ENCODE measurements around the gene SIRPG. TPM values are rescaled to one million over a fixed set of nuclear protein-coding genes. Genes with fewer than 3 reads are reported as not detected.

SIRPG gene
- total RNA-seq, 1 donor from 2014 or later, result not detected

- intact Hi-C loops (cut with micrococcal nuclease), result no loop called here
- Histone ChIP-seq H3K27me3 (ENCODE audit: low read depth) (peaks cover 5% of the 10 kb centered on the region), H3K4me3 (no peak overlapping the region), H3K27ac (replicated peaks) (no peak overlapping the region), H3K4me1 (no peaks in the 10 kb centered on the region), H3K36me3 (no peaks in the 10 kb centered on the region), H3K9me3 (replicated peaks) (peaks cover 17% of the 10 kb centered on the region)
- DNase-seq, result no peak
- no peak for TF ChIP-seq CTCF (IDR thresholded peaks at IDR 0.05; ENCODE audit: borderline replicate concordance)
These were observed 22.1 kb downstream of the SIRPG start for GRCh38 chr20:1635291-1635979.

- no peaks in the 10 kb centered on the region for H3K4me1 ChIP-seq
- intact Hi-C loops (cut with micrococcal nuclease), result no loop called here
- no peak overlapping the region for H3K27ac ChIP-seq (replicated peaks)
- peaks cover 24% of the 10 kb centered on the region for H3K27me3 ChIP-seq (ENCODE audit: low read depth)
- H3K36me3 ChIP-seq, result no peaks in the 10 kb centered on the region
- TF ChIP-seq CTCF (IDR thresholded peaks at IDR 0.05; ENCODE audit: borderline replicate concordance), result no peak
- DNase-seq, result no peak
- H3K4me3 ChIP-seq, result no peak overlapping the region
- H3K9me3 ChIP-seq (replicated peaks), result no peaks in the 10 kb centered on the region
These were observed 24.0 kb downstream of the SIRPG start for GRCh38 chr20:1633535-1633934.

GRCh38 chr20:1632178-1632577 lies 25.4 kb downstream of the SIRPG start:
- intact Hi-C loops (cut with micrococcal nuclease), result no loop called here
- Histone ChIP-seq H3K27ac (replicated peaks) (no peak overlapping the region), H3K36me3 (no peaks in the 10 kb centered on the region), H3K4me3 (no peak overlapping the region), H3K4me1 (no peaks in the 10 kb centered on the region), H3K9me3 (replicated peaks) (no peaks in the 10 kb centered on the region), H3K27me3 (ENCODE audit: low read depth) (peaks cover 32% of the 10 kb centered on the region)
- no peak for TF ChIP-seq CTCF (IDR thresholded peaks at IDR 0.05; ENCODE audit: borderline replicate concordance)
- DNase-seq, result no peak

GRCh38 chr20:1631309-1632151 lies 26.0 kb downstream of the SIRPG start:
- intact Hi-C loops (cut with micrococcal nuclease), result no loop called here
- no peaks in the 10 kb centered on the region for H3K36me3 ChIP-seq
- H3K4me1 ChIP-seq, result no peaks in the 10 kb centered on the region
- H3K9me3 ChIP-seq (replicated peaks), result no peaks in the 10 kb centered on the region
- no peak for TF ChIP-seq CTCF (IDR thresholded peaks at IDR 0.05; ENCODE audit: borderline replicate concordance)
- DNase-seq, result no peak
- no peak overlapping the region for H3K4me3 ChIP-seq
- peaks cover 34% of the 10 kb centered on the region for H3K27me3 ChIP-seq (ENCODE audit: low read depth)
- no peak overlapping the region for H3K27ac ChIP-seq (replicated peaks)

- TF ChIP-seq CTCF (IDR thresholded peaks at IDR 0.05; ENCODE audit: borderline replicate concordance), result no peak
- Histone ChIP-seq H3K4me3 (no peak overlapping the region), H3K27me3 (ENCODE audit: low read depth) (peaks cover 47% of the 10 kb centered on the region), H3K36me3 (no peaks in the 10 kb centered on the region), H3K9me3 (replicated peaks) (no peaks in the 10 kb centered on the region), H3K27ac (replicated peaks) (no peak overlapping the region), H3K4me1 (no peaks in the 10 kb centered on the region)
- no peak for DNase-seq
- intact Hi-C loops (cut with micrococcal nuclease), result no loop called here
These were observed 27.4 kb downstream of the SIRPG start for GRCh38 chr20:1630186-1630585.

Data from left ventricle myocardium inferior (tissue), 1 donor.